Measurements from ENCODE around the gene TREML1. TPM values are rescaled to one million over a fixed set of nuclear protein-coding genes. Genes with fewer than 3 reads are reported as not detected.

Gene TREML1
- total RNA-seq, 4 donors from 2014 or later, result 8.2 TPM; not detected in 3

GRCh38 chr6:41199552-41200246 is 45.6 kb upstream of the TREML1 start:
- TF ChIP-seq POLR2A (IDR thresholded peaks at IDR 0.05) (no peak), CTCF (IDR thresholded peaks at IDR 0.05) (no peak)
- no peak overlapping the region for H3K4me3 ChIP-seq
- H3K27me3 ChIP-seq, result no peaks in the 10 kb centered on the region
- no peaks in the 10 kb centered on the region for H3K36me3 ChIP-seq
- no peaks in the 10 kb centered on the region for H3K4me1 ChIP-seq
- intact Hi-C loops (cut with DNase I; ENCODE audit: low total_unique reads), result no loop called here
- no peak overlapping the region for H3K27ac ChIP-seq
- no peaks in the 10 kb centered on the region for H3K9me3 ChIP-seq
- DNase-seq, result no peak

GRCh38 chr6:41197234-41197633 is 43.1 kb upstream of the TREML1 start:
- H3K36me3 ChIP-seq, result no peaks in the 10 kb centered on the region
- no peak overlapping the region for H3K27ac ChIP-seq
- no peak overlapping the region for H3K4me3 ChIP-seq
- no peaks in the 10 kb centered on the region for H3K9me3 ChIP-seq
- intact Hi-C loops (cut with DNase I; ENCODE audit: low total_unique reads), result no loop called here
- TF ChIP-seq POLR2A (IDR thresholded peaks at IDR 0.05) (no peak), CTCF (IDR thresholded peaks at IDR 0.05) (no peak)
- no peaks in the 10 kb centered on the region for H3K4me1 ChIP-seq
- H3K27me3 ChIP-seq, result no peaks in the 10 kb centered on the region
- DNase-seq, result no peak

GRCh38 chr6:41194386-41194785 is 40.2 kb upstream of the TREML1 start:
- H3K9me3 ChIP-seq, result no peaks in the 10 kb centered on the region
- no peak overlapping the region for H3K27ac ChIP-seq
- H3K4me1 ChIP-seq, result no peaks in the 10 kb centered on the region
- H3K36me3 ChIP-seq, result no peaks in the 10 kb centered on the region
- intact Hi-C loops (cut with DNase I; ENCODE audit: low total_unique reads), result no loop called here
- no peaks in the 10 kb centered on the region for H3K27me3 ChIP-seq
- no peak overlapping the region for H3K4me3 ChIP-seq
- TF ChIP-seq CTCF (IDR thresholded peaks at IDR 0.05) (no peak), POLR2A (IDR thresholded peaks at IDR 0.05) (no peak)
- no peak for DNase-seq

DNA sequence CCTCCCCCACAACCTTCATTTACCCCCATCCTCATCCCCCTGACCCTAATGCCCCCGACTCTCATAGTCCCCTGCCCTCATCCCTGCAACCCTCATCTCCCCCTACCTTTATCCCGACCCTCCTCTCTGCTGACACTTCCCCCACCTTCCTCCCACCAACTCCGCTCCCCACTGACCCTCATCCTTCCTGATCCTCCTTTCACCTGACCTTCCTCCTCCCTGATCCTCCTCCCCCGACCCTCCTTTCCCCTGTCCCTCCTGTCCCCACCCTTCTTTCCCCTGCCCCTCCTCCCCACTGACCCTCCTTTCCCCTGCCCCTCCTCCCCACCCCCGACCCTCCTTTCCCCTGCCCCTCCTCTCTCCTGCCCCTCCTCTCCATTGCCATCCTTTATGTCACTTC is 39.7 kb upstream of the TREML1 start:
- H3K9me3 ChIP-seq, result no peaks in the 10 kb centered on the region
- H3K27ac ChIP-seq, result no peak overlapping the region
- no peaks in the 10 kb centered on the region for H3K36me3 ChIP-seq
- TF ChIP-seq CTCF (IDR thresholded peaks at IDR 0.05) (no peak), POLR2A (IDR thresholded peaks at IDR 0.05) (no peak)
- intact Hi-C loops (cut with DNase I; ENCODE audit: low total_unique reads), result no loop called here
- DNase-seq, result no peak
- H3K4me1 ChIP-seq, result no peaks in the 10 kb centered on the region
- no peaks in the 10 kb centered on the region for H3K27me3 ChIP-seq
- no peak overlapping the region for H3K4me3 ChIP-seq

GRCh38 chr6:41193171-41193734 is 39.1 kb upstream of the TREML1 start:
- Histone ChIP-seq H3K36me3 (no peaks in the 10 kb centered on the region), H3K27me3 (no peaks in the 10 kb centered on the region), H3K9me3 (no peaks in the 10 kb centered on the region), H3K27ac (no peak overlapping the region), H3K4me3 (no peak overlapping the region), H3K4me1 (no peaks in the 10 kb centered on the region)
- TF ChIP-seq CTCF (IDR thresholded peaks at IDR 0.05) (no peak), POLR2A (IDR thresholded peaks at IDR 0.05) (no peak)
- intact Hi-C loops (cut with DNase I; ENCODE audit: low total_unique reads), result no loop called here
- no peak for DNase-seq

Data from uterus (tissue), 4 donors.